ENCODE results near the gene FAM13A.
"Not testable (repeated sequence)": the region's sequence is repeated elsewhere in the genome, so short reads cannot be mapped to it uniquely, and the experiment has no call there.

The FAM13A gene

GRCh38 chr4:88854481-88854880 is 202.5 kb downstream of the FAM13A start:
- Histone ChIP-seq H3K27me3 (ENCODE audit: control insufficient read depth, low read length) (no peaks in the 10 kb centered on the region), H3K36me3 (ENCODE audit: control insufficient read depth, low read length) (no peaks in the 10 kb centered on the region), H3K4me2 (ENCODE audit: low read length) (no peak overlapping the region)

DNA sequence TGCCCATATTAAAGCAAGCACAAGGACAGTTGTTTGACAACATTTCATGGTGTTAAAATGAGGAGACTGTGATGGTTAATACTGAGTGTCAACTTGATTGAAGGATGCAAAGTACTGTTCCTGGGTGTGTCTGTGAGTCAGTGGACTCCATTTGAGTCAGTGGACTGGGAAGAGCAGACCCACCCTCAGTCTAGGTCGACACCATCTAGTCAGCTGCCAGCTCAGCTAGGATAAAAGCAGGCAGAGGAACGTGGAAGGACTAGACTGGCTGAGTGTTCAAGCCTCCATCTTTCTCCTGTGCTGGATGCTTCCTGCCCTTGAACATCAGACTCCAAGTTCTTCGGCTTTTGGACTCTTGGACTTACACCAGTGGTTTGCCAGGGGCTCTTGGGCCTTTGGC is 203.4 kb downstream of the FAM13A start:
- H3K9me2 ChIP-seq (replicated peaks; ENCODE audit: control insufficient read depth, low read length); H3K4me3 ChIP-seq (ENCODE audit: low read length); H3F3A ChIP-seq (ENCODE audit: control insufficient read depth, insufficient read depth); H4K20me1 ChIP-seq (ENCODE audit: control insufficient read depth, insufficient read depth, low read depth, low read length); H3K9me3 ChIP-seq (ENCODE audit: control insufficient read depth, insufficient read depth, low read length); H3K27ac ChIP-seq (ENCODE audit: low read depth, low read length); H3K36me3 ChIP-seq (ENCODE audit: control insufficient read depth, low read length); H3K27me3 ChIP-seq (ENCODE audit: control insufficient read depth, low read length); H3K4me2 ChIP-seq (ENCODE audit: low read length); H3K79me2 ChIP-seq (ENCODE audit: control insufficient read depth, low read length); H3K4me1 ChIP-seq (ENCODE audit: control insufficient read depth, low read length): not testable (repeated sequence)

More at GRCh38 chr4:88854481-88854880, 202.5 kb downstream of the FAM13A start:
- Histone ChIP-seq H3K4me3 (ENCODE audit: low read length) (no peak overlapping the region), H3K27ac (ENCODE audit: low read depth, low read length) (no peak overlapping the region), H4K20me1 (ENCODE audit: control insufficient read depth, insufficient read depth, low read depth, low read length) (no peaks in the 10 kb centered on the region), H3K79me2 (ENCODE audit: control insufficient read depth, low read length) (no peaks in the 10 kb centered on the region), H3K9me2 (replicated peaks; ENCODE audit: control insufficient read depth, low read length) (no peaks in the 10 kb centered on the region), H3K4me1 (ENCODE audit: control insufficient read depth, low read length) (peaks cover 8% of the 10 kb centered on the region; the same call in 1 of the 2 replicates), H3K9me3 (ENCODE audit: control insufficient read depth, insufficient read depth, low read length) (no peaks in the 10 kb centered on the region), H3F3A (ENCODE audit: control insufficient read depth, insufficient read depth) (no peaks in the 10 kb centered on the region)
- TF ChIP-seq EZH2phosphoT487 (IDR thresholded peaks at IDR 0.05; ENCODE audit: borderline replicate concordance, low read length), result no peak
- TF ChIP-seq, protein P1, sequence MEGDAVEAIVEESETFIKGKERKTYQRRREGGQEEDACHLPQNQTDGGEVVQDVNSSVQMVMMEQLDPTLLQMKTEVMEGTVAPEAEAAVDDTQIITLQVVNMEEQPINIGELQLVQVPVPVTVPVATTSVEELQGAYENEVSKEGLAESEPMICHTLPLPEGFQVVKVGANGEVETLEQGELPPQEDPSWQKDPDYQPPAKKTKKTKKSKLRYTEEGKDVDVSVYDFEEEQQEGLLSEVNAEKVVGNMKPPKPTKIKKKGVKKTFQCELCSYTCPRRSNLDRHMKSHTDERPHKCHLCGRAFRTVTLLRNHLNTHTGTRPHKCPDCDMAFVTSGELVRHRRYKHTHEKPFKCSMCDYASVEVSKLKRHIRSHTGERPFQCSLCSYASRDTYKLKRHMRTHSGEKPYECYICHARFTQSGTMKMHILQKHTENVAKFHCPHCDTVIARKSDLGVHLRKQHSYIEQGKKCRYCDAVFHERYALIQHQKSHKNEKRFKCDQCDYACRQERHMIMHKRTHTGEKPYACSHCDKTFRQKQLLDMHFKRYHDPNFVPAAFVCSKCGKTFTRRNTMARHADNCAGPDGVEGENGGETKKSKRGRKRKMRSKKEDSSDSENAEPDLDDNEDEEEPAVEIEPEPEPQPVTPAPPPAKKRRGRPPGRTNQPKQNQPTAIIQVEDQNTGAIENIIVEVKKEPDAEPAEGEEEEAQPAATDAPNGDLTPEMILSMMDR (IDR thresholded peaks at IDR 0.05; ENCODE audit: low read depth, low read length, poor library complexity, severe bottlenecking), result no peak

- Histone ChIP-seq H3K4me1 (ENCODE audit: control insufficient read depth, low read length) (no peaks in the 10 kb centered on the region), H3K27ac (ENCODE audit: low read depth, low read length) (no peak overlapping the region), H4K20me1 (ENCODE audit: control insufficient read depth, insufficient read depth, low read depth, low read length) (no peaks in the 10 kb centered on the region), H3K9me3 (ENCODE audit: control insufficient read depth, insufficient read depth, low read length) (no peaks in the 10 kb centered on the region), H3K4me3 (ENCODE audit: low read length) (no peak overlapping the region), H3K4me2 (ENCODE audit: low read length) (no peak overlapping the region), H3K79me2 (ENCODE audit: control insufficient read depth, low read length) (no peaks in the 10 kb centered on the region), H3K27me3 (ENCODE audit: control insufficient read depth, low read length) (peaks cover 4% of the 10 kb centered on the region; the same call in 1 of the 2 replicates), H3K36me3 (ENCODE audit: control insufficient read depth, low read length) (no peaks in the 10 kb centered on the region), H3K9me2 (replicated peaks; ENCODE audit: control insufficient read depth, low read length) (no peaks in the 10 kb centered on the region), H3F3A (ENCODE audit: control insufficient read depth, insufficient read depth) (no peaks in the 10 kb centered on the region)
- TF ChIP-seq, protein P1 (IDR thresholded peaks at IDR 0.05; ENCODE audit: low read depth, low read length, poor library complexity, severe bottlenecking), result no peak
- TF ChIP-seq EZH2phosphoT487 (IDR thresholded peaks at IDR 0.05; ENCODE audit: borderline replicate concordance, low read length), result no peak
These were observed 210.7 kb downstream of the FAM13A start for GRCh38 chr4:88846206-88846790.

- no peak overlapping the region for H3K4me2 ChIP-seq (ENCODE audit: low read length)
- H3F3A ChIP-seq (ENCODE audit: control insufficient read depth, insufficient read depth), result no peaks in the 10 kb centered on the region
- H3K9me3 ChIP-seq (ENCODE audit: control insufficient read depth, insufficient read depth, low read length), result no peaks in the 10 kb centered on the region
- no peaks in the 10 kb centered on the region for H3K4me1 ChIP-seq (ENCODE audit: control insufficient read depth, low read length)
- no peaks in the 10 kb centered on the region for H3K9me2 ChIP-seq (replicated peaks; ENCODE audit: control insufficient read depth, low read length)
- no peak overlapping the region for H3K27ac ChIP-seq (ENCODE audit: low read depth, low read length)
- no peaks in the 10 kb centered on the region for H4K20me1 ChIP-seq (ENCODE audit: control insufficient read depth, insufficient read depth, low read depth, low read length)
- H3K27me3 ChIP-seq (ENCODE audit: control insufficient read depth, low read length), result peaks cover 4% of the 10 kb centered on the region; the same call in 1 of the 2 replicates
- H3K4me3 ChIP-seq (ENCODE audit: low read length), result no peak overlapping the region
- H3K79me2 ChIP-seq (ENCODE audit: control insufficient read depth, low read length), result no peaks in the 10 kb centered on the region
- no peaks in the 10 kb centered on the region for H3K36me3 ChIP-seq (ENCODE audit: control insufficient read depth, low read length)
- TF ChIP-seq, protein P1 (IDR thresholded peaks at IDR 0.05; ENCODE audit: low read depth, low read length, poor library complexity, severe bottlenecking), result no peak
- no peak for TF ChIP-seq EZH2phosphoT487 (IDR thresholded peaks at IDR 0.05; ENCODE audit: borderline replicate concordance, low read length)
These were observed 213.8 kb downstream of the FAM13A start for GRCh38 chr4:88843067-88843685.

Data from DOHH2 (cell line).